ENCODE results near the gene NTNG2. TPM values are rescaled to one million over a fixed set of nuclear protein-coding genes. Genes with fewer than 3 reads are reported as not detected.

Gene NTNG2
- total RNA-seq, 2 donors from 2014 or later = 1.3 TPM

- Mint-ChIP-seq H3K4me1 (peaks cover 2% of the 10 kb centered on the region), H3K9me3 (peaks cover 5% of the 10 kb centered on the region), H3K27me3 (ENCODE audit: insufficient read depth) (peaks cover 2% of the 10 kb centered on the region), H3K4me3 (no peak overlapping the region), H3K36me3 (ENCODE audit: low read depth) (peaks cover 8% of the 10 kb centered on the region), H3K27ac (no peak overlapping the region)
- Histone ChIP-seq H3K4me3 (ENCODE audit: low read length) (no peak overlapping the region), H3K9me3 (ENCODE audit: control insufficient read depth, low read length) (no peaks in the 10 kb centered on the region), H3K36me3 (ENCODE audit: control insufficient read depth, insufficient read depth, low read length) (no peaks in the 10 kb centered on the region), H3K9ac (ENCODE audit: extremely low read depth, low read length, poor library complexity, severe bottlenecking) (no peak overlapping the region), H3K27ac (ENCODE audit: low read depth, low read length) (no peak overlapping the region), H3K27me3 (ENCODE audit: control insufficient read depth, insufficient read depth, low read length, poor library complexity, severe bottlenecking) (no peaks in the 10 kb centered on the region), H3K4me1 (ENCODE audit: control insufficient read depth, insufficient read depth, low read length) (no peaks in the 10 kb centered on the region)
- TF ChIP-seq, protein P1, sequence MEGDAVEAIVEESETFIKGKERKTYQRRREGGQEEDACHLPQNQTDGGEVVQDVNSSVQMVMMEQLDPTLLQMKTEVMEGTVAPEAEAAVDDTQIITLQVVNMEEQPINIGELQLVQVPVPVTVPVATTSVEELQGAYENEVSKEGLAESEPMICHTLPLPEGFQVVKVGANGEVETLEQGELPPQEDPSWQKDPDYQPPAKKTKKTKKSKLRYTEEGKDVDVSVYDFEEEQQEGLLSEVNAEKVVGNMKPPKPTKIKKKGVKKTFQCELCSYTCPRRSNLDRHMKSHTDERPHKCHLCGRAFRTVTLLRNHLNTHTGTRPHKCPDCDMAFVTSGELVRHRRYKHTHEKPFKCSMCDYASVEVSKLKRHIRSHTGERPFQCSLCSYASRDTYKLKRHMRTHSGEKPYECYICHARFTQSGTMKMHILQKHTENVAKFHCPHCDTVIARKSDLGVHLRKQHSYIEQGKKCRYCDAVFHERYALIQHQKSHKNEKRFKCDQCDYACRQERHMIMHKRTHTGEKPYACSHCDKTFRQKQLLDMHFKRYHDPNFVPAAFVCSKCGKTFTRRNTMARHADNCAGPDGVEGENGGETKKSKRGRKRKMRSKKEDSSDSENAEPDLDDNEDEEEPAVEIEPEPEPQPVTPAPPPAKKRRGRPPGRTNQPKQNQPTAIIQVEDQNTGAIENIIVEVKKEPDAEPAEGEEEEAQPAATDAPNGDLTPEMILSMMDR (conservative IDR thresholded peaks at IDR 0.05) = no peak
- 94 to 100% methylated on average over 4 to 5 of the region's 6 CpGs for WGBS, 2 experiments (ENCODE audit: insufficient coverage in 1 of 2, insufficient read length in 1 of 2)
- no peak for DNase-seq
Observed at GRCh38 chr9:132197315-132197714, 35.5 kb downstream of the NTNG2 start.

DNA sequence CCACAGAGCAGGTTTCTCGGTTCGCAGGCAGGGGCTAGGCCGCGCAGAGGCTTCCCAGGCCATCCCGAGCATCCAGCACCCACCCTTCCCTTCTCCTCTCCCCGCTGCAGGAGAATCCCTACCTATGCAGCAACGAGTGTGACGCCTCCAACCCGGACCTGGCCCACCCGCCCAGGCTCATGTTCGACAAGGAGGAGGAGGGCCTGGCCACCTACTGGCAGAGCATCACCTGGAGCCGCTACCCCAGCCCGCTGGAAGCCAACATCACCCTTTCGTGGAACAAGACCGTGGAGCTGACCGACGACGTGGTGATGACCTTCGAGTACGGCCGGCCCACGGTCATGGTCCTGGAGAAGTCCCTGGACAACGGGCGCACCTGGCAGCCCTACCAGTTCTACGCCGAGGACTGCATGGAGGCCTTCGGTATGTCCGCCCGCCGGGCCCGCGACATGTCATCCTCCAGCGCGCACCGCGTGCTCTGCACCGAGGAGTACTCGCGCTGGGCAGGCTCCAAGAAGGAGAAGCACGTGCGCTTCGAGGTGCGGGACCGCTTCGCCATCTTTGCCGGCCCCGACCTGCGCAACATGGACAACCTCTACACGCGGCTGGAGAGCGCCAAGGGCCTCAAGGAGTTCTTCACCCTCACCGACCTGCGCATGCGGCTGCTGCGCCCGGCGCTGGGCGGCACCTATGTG lies 36.1 kb downstream of the NTNG2 start:
- H3K4me3 Mint-ChIP-seq = no peak overlapping the region
- Histone ChIP-seq H3K4me1 (ENCODE audit: control insufficient read depth, insufficient read depth, low read length) (no peaks in the 10 kb centered on the region), H3K27ac (ENCODE audit: low read depth, low read length) (no peak overlapping the region), H3K9me3 (ENCODE audit: control insufficient read depth, low read length) (no peaks in the 10 kb centered on the region), H3K4me3 (ENCODE audit: low read length) (no peak overlapping the region), H3K9ac (ENCODE audit: extremely low read depth, low read length, poor library complexity, severe bottlenecking) (no peak overlapping the region), H3K27me3 (ENCODE audit: control insufficient read depth, insufficient read depth, low read length, poor library complexity, severe bottlenecking) (no peaks in the 10 kb centered on the region), H3K36me3 (ENCODE audit: control insufficient read depth, insufficient read depth, low read length) (no peaks in the 10 kb centered on the region)
- no peak overlapping the region for H3K27ac Mint-ChIP-seq
- peaks cover 5% of the 10 kb centered on the region for H3K9me3 Mint-ChIP-seq
- peaks cover 2% of the 10 kb centered on the region for H3K4me1 Mint-ChIP-seq
- TF ChIP-seq, protein P1 (conservative IDR thresholded peaks at IDR 0.05) = no peak
- peaks cover 2% of the 10 kb centered on the region for H3K27me3 Mint-ChIP-seq (ENCODE audit: insufficient read depth)
- peaks cover 8% of the 10 kb centered on the region for H3K36me3 Mint-ChIP-seq (ENCODE audit: low read depth)
- WGBS, 2 experiments (ENCODE audit: insufficient coverage in 1 of 2, insufficient read length in 1 of 2) = 94 to 97% methylated on average over 51 to 58 of the region's 58 CpGs
- DNase-seq = no peak

DNA sequence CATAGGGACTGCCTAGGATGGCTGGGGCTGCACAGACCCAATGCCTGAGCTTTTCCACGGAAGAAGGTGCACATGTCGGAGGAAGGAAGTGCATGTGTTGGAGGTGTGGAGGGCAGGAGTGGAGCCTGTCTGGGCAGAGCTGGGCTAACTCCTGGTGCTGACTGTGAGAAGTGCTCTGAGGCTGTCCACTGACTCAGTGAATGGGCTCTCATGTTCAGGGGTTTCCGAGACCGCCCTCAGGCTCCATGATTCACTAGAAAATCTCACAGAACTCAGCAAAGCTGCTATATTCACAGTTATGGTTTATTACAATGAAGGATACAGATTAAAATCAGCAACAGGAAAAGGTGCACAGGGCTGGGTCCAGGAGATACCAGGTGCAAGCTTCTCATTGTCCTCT lies 37.2 kb downstream of the NTNG2 start:
- WGBS, 2 experiments (ENCODE audit: insufficient coverage in 1 of 2, insufficient read length in 1 of 2) = 93 to 94% methylated on average over 2 to 4 of the region's 4 CpGs
- peaks cover 8% of the 10 kb centered on the region for H3K36me3 Mint-ChIP-seq (ENCODE audit: low read depth)
- Histone ChIP-seq H3K27ac (ENCODE audit: low read depth, low read length) (no peak overlapping the region), H3K4me3 (ENCODE audit: low read length) (no peak overlapping the region), H3K9ac (ENCODE audit: extremely low read depth, low read length, poor library complexity, severe bottlenecking) (no peak overlapping the region), H3K4me1 (ENCODE audit: control insufficient read depth, insufficient read depth, low read length) (no peaks in the 10 kb centered on the region), H3K9me3 (ENCODE audit: control insufficient read depth, low read length) (no peaks in the 10 kb centered on the region), H3K36me3 (ENCODE audit: control insufficient read depth, insufficient read depth, low read length) (no peaks in the 10 kb centered on the region), H3K27me3 (ENCODE audit: control insufficient read depth, insufficient read depth, low read length, poor library complexity, severe bottlenecking) (no peaks in the 10 kb centered on the region)
- TF ChIP-seq, protein P1 (conservative IDR thresholded peaks at IDR 0.05) = no peak
- H3K27me3 Mint-ChIP-seq (ENCODE audit: insufficient read depth) = no peaks in the 10 kb centered on the region
- peaks cover 5% of the 10 kb centered on the region for H3K9me3 Mint-ChIP-seq
- no peak overlapping the region for H3K4me3 Mint-ChIP-seq
- H3K27ac Mint-ChIP-seq = no peak overlapping the region
- H3K4me1 Mint-ChIP-seq = peaks cover 2% of the 10 kb centered on the region
- DNase-seq = no peak

Data from endodermal cell (in vitro differentiated cells).